Panc1 (cell line): ENCODE results near the gene CFAP97D2.

Experiments
- POLR2AphosphoS5 ChIP-seq: IDR thresholded peaks from 2 replicates; pipeline ENCODE4 v1.6.1; 2012; ENCODE audit warnings: mild to moderate bottlenecking, low read depth, low read length, moderate library complexity
- TF ChIP-seq, protein P1 (sequence below): fragments of 450-650 bp; IDR thresholded peaks from 2 replicates; pipeline ENCODE4 v1.5.1; 2017; ENCODE audit warnings: mild to moderate bottlenecking

DNA sequence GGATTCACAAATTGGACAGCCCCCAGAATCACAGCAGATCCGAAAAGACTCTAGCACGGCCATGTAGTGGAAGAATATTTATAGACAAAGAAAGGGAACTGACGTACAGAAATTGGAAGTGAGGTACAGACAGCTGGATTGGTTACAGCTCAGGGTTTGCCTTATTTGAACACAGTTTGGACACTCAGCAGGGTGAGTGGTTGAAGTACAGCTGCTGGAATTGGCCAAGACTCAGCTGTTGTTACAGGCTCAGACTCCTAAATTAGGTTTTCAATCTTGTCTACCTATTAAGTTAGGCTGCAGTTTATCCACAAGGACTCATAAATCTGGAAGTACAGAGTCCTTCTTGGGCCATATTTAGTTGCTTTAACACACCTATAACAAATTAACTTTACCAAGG lies 5.8 kb upstream of the CFAP97D2 start:
- no peak for TF ChIP-seq POLR2AphosphoS5
- TF ChIP-seq, protein P1, sequence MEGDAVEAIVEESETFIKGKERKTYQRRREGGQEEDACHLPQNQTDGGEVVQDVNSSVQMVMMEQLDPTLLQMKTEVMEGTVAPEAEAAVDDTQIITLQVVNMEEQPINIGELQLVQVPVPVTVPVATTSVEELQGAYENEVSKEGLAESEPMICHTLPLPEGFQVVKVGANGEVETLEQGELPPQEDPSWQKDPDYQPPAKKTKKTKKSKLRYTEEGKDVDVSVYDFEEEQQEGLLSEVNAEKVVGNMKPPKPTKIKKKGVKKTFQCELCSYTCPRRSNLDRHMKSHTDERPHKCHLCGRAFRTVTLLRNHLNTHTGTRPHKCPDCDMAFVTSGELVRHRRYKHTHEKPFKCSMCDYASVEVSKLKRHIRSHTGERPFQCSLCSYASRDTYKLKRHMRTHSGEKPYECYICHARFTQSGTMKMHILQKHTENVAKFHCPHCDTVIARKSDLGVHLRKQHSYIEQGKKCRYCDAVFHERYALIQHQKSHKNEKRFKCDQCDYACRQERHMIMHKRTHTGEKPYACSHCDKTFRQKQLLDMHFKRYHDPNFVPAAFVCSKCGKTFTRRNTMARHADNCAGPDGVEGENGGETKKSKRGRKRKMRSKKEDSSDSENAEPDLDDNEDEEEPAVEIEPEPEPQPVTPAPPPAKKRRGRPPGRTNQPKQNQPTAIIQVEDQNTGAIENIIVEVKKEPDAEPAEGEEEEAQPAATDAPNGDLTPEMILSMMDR, result no peak
